Tibial nerve (tissue), 4 donors: ENCODE measurements around the gene STXBP4.

Source experiments
- CTCF ChIP-seq, 5 experiments: fragments of 200-600 bp in 3 of 5; fragments of 450-650 bp in 2 of 5; sonication (generic) in 3 of 5; IDR thresholded peaks; one replicate each; pipeline ENCODE4 v1.5.1; 2016 to 2019; ENCODE audit warnings: antibody characterized with exemption in 5 of 5, mild to moderate bottlenecking in 3 of 5, moderate library complexity in 2 of 5
- EP300 ChIP-seq, 2 donors: sonication (generic); formaldehyde crosslinking; IDR thresholded peaks; one replicate each; pipeline ENCODE4 v1.6.1; 2017; ENCODE audit warnings: antibody characterized with exemption in 2 of 2, mild to moderate bottlenecking in 1 of 2
- POLR2A ChIP-seq, 2 donors: fragments of 450-650 bp; IDR thresholded peaks; one replicate each; pipeline ENCODE4 v1.6.1; 2017; ENCODE audit warnings: antibody characterized with exemption in 2 of 2, mild to moderate bottlenecking in 2 of 2, moderate library complexity in 2 of 2

- TF ChIP-seq CTCF (IDR thresholded peaks at IDR 0.05) (no peak), POLR2A (IDR thresholded peaks at IDR 0.05) (no peak), EP300 (IDR thresholded peaks at IDR 0.05) (no peak)
Measured at GRCh38 chr17:54971901-54972300, 3.3 kb downstream of the STXBP4 start.
